Measurements from ENCODE around the gene RFLNA.

RFLNA gene

DNA sequence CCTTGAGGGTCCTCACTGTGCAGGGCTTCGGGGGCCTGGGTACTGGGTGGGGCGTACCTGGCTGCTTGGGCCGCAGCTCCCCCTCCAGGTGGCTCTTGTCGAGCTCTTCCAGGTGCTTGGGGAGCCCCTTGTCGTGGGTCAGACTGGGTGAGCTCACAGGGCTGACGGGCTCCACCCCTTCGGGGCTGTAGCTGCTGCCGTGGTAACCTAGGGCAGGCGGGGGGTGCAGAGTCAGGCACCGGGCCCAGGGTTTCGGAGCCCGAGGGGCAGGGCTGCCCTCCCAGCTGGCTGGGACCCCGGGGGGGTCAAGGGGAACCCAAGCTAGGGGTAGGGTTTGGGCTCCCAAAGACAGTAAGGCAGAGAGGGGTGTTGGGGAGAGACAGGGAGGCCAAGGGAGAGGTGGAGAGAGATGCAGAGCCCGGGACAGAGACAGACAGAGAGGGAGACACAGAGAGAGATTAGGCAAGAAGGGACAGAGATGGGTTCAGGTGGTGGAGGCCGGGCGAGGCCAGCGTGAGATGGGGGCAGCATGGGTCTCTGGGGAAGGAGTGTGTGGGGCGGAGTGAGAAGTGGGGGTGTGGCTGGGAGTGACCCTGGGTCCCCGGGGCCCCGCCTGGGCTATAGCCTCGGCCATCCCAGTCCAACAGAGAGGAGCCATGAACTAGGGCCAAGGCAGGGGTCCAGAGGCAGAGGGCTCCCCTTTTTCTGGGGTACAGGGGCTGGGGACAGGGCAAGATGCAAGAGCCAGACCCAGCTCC is 40.7 kb downstream of the RFLNA start:
- H3K27me3 ChIP-seq (ENCODE audit: control insufficient read depth, insufficient read depth, low read length), result no peaks in the 10 kb centered on the region
- no peaks in the 10 kb centered on the region for H3K9me3 ChIP-seq (replicated peaks; ENCODE audit: low read length)
- H3K4me3 ChIP-seq (ENCODE audit: low read length), result no peak overlapping the region
- no peaks in the 10 kb centered on the region for H3K4me1 ChIP-seq (ENCODE audit: control insufficient read depth, insufficient read depth, low read length)
- no peak overlapping the region for H3K4me2 ChIP-seq (ENCODE audit: low read length)
- H3K9ac ChIP-seq (ENCODE audit: low read depth, low read length), result no peak overlapping the region
- H3K36me3 ChIP-seq (ENCODE audit: insufficient read depth, low read length), result peaks cover 79% of the 10 kb centered on the region

DNA sequence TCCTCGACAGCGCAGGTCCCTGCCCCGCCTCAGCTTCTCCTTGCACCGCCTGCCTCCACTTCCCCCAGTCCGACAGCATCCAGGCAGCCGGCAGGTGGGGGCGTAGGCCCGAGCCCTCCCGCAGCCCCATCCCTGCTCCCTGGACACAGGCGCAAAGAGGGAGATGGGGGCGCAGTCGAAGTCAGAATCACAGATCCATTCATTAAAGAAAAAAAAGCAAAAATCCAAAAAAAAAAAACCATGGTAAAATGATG is 41.2 kb downstream of the RFLNA start:
- H3K9ac ChIP-seq (ENCODE audit: low read depth, low read length), result no peak overlapping the region
- no peaks in the 10 kb centered on the region for H3K9me3 ChIP-seq (replicated peaks; ENCODE audit: low read length)
- H3K4me3 ChIP-seq (ENCODE audit: low read length), result no peak overlapping the region
- H3K4me1 ChIP-seq (ENCODE audit: control insufficient read depth, insufficient read depth, low read length), result no peaks in the 10 kb centered on the region
- H3K4me2 ChIP-seq (ENCODE audit: low read length), result no peak overlapping the region
- no peaks in the 10 kb centered on the region for H3K27me3 ChIP-seq (ENCODE audit: control insufficient read depth, insufficient read depth, low read length)
- H3K36me3 ChIP-seq (ENCODE audit: insufficient read depth, low read length), result peaks cover 81% of the 10 kb centered on the region

DNA sequence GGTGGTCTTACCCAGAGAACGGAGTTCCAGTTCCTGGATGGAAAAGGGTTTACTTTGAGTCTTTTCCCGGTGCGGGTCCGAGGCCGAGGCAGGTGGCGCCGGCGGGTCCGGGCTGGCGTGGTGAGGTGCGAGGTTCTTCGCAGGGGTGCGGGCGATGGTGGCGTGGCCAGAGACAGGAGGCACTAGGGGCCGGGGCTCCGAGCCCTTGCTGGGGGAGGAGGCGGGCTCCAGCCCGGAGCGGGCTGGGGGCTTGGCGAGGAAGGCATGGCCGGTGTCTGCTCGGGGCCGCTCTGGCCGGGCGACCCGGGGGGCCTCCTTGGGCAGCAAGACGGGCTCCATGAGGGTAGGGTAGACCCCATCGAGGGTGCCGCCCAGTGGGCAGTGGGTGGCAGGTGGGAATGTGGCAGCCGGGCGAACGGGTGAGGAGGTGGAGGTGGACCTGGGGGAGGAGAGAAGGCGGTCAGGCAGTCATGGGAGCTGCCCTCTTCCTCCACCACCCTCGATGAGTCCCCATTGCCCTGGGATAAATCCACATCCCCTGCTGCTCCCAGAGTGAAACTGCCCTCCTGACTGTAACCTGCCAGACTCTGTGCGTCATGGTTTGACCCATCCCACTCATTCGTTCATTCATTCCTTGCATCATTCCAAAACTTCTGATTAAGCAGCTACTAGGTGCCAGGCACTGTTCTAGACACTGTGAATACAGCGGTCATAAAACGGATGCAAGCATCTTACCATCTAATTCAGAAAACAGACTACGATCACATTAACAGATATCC is 42.0 kb downstream of the RFLNA start:
- Histone ChIP-seq H3K27me3 (ENCODE audit: control insufficient read depth, insufficient read depth, low read length) (no peaks in the 10 kb centered on the region), H3K4me2 (ENCODE audit: low read length) (no peak overlapping the region), H3K9ac (ENCODE audit: low read depth, low read length) (no peak overlapping the region), H3K4me3 (ENCODE audit: low read length) (no peak overlapping the region), H3K36me3 (ENCODE audit: insufficient read depth, low read length) (peaks cover 81% of the 10 kb centered on the region), H3K4me1 (ENCODE audit: control insufficient read depth, insufficient read depth, low read length) (no peaks in the 10 kb centered on the region), H3K9me3 (replicated peaks; ENCODE audit: low read length) (no peaks in the 10 kb centered on the region)

DNA sequence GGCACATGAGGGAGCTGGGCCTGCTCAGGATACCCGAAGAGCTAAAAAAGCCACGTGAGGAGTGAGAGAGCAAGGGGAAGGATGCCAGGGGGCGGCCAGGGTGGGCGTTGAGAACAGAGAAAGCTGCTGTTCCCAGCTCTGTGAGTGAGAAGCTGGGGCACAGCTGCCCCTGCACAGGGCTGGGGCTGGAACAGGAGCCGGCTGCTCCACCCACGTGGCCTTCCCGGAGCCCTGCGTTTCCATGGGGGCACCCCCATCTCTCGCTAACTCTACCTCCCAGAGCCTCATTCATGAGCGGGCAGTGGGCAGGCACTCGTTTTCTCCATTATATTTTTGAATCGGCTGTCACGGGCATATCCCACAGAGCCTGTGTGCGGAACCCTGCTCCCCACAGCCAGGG is 42.7 kb downstream of the RFLNA start:
- Histone ChIP-seq H3K9ac (ENCODE audit: low read depth, low read length) (no peak overlapping the region), H3K4me1 (ENCODE audit: control insufficient read depth, insufficient read depth, low read length) (no peaks in the 10 kb centered on the region), H3K9me3 (replicated peaks; ENCODE audit: low read length) (no peaks in the 10 kb centered on the region), H3K36me3 (ENCODE audit: insufficient read depth, low read length) (peaks cover 78% of the 10 kb centered on the region), H3K4me2 (ENCODE audit: low read length) (no peak overlapping the region), H3K27me3 (ENCODE audit: control insufficient read depth, insufficient read depth, low read length) (no peaks in the 10 kb centered on the region), H3K4me3 (ENCODE audit: low read length) (no peak overlapping the region)

DNA sequence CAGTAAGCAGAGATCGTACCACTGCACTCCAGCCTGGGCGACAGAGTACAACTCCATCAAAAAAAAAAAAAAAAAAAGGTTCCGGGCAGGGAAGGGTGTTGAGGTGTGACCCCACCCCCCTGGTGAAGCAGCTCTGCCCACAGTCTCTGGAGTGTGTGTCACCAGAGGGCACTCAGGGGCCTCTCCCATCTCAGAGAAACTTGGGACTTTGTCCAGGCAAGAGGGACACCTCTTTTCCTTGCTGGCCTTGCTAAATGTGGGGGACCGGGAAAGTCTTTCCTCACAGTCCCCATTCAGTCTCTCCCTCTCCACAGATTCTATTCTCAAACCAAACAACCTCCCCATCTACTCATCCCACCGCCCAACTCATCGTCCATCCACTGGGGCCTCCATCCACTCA is 43.6 kb downstream of the RFLNA start:
- Histone ChIP-seq H3K4me1 (ENCODE audit: control insufficient read depth, insufficient read depth, low read length) (no peaks in the 10 kb centered on the region), H3K9me3 (replicated peaks; ENCODE audit: low read length) (no peaks in the 10 kb centered on the region), H3K9ac (ENCODE audit: low read depth, low read length) (no peak overlapping the region), H3K4me2 (ENCODE audit: low read length) (no peak overlapping the region), H3K27me3 (ENCODE audit: control insufficient read depth, insufficient read depth, low read length) (no peaks in the 10 kb centered on the region), H3K36me3 (ENCODE audit: insufficient read depth, low read length) (peaks cover 79% of the 10 kb centered on the region), H3K4me3 (ENCODE audit: low read length) (no peak overlapping the region)

DNA sequence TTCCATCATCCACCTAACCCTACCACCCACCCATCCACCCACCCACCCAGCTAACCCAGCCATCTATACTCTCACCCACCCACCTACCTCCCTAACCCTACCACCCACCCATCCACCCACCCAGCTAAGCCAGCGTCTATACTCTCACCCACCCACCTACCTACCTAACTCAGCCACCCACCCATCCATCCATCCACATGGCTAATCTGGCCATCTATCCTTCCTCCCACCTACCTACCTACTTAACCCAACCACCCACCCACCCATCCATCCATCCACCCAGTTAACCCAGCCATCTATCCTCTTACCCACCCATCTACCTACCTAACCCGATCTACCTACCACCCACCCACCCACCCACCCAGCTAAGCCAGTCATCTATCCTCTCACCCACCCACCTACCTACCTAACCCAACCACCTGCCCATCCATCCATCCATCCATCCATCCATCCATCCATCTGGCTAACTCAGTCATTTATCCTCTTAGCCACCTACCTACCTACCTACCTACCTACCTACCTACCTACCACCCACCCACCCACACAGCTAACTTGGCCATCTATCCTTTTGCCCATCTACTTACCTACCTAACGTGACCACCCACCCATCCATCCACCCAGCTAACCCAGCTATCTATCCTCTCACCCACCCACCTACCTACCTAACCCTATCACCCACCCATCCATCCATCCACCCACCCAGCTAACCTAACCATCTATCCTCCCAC is 44.1 kb downstream of the RFLNA start:
- no peaks in the 10 kb centered on the region for H3K9me3 ChIP-seq (replicated peaks; ENCODE audit: low read length)
- no peak overlapping the region for H3K9ac ChIP-seq (ENCODE audit: low read depth, low read length)
- peaks cover 80% of the 10 kb centered on the region for H3K36me3 ChIP-seq (ENCODE audit: insufficient read depth, low read length)
- H3K27me3 ChIP-seq (ENCODE audit: control insufficient read depth, insufficient read depth, low read length), result no peaks in the 10 kb centered on the region
- no peaks in the 10 kb centered on the region for H3K4me1 ChIP-seq (ENCODE audit: control insufficient read depth, insufficient read depth, low read length)
- no peak overlapping the region for H3K4me3 ChIP-seq (ENCODE audit: low read length)
- no peak overlapping the region for H3K4me2 ChIP-seq (ENCODE audit: low read length)

DNA sequence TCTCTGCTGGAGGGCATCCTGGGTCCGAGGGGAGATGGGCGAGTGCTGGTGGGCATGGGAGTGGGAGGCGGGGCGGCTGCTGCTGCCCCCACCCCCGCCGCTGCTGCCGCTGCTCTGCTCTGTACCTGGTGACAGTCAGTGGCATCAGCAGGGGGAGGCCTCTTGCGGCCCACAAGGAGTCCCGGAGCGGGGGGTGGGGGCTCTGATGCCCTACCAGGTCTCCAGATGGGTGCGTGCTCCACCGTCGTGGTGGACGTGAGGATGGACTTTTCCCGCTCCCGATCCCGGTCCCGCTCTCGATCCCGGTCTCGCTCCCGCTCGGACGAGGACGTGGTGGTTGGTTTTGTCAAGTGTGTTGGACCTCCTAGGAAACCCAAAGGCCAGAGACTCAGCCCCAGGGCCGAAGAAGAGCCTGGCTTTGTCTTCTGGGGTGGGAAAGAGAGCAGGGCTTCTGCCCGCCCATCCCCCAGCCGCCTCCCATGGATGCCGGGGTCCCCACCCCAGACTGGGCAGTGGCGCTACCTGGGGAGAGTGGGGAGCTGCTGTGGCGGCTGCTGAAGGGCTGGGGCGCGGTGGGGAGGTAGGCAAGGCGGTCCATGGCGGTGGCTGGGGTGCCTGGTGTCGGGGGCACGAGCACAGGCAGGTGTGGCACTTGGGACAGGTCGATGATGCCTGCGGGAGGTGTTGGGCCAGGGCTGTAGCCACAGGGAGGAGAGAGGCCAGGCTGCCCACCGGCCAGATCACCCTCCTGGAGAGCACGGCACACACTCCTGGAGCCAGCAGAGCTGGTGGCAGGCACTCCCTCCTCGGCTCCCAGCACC is 45.4 kb downstream of the RFLNA start:
- H3K4me2 ChIP-seq (ENCODE audit: low read length), result no peak overlapping the region
- no peaks in the 10 kb centered on the region for H3K4me1 ChIP-seq (ENCODE audit: control insufficient read depth, insufficient read depth, low read length)
- no peak overlapping the region for H3K4me3 ChIP-seq (ENCODE audit: low read length)
- H3K9ac ChIP-seq (ENCODE audit: low read depth, low read length), result no peak overlapping the region
- H3K9me3 ChIP-seq (replicated peaks; ENCODE audit: low read length), result no peaks in the 10 kb centered on the region
- H3K36me3 ChIP-seq (ENCODE audit: insufficient read depth, low read length), result peaks cover 81% of the 10 kb centered on the region
- no peaks in the 10 kb centered on the region for H3K27me3 ChIP-seq (ENCODE audit: control insufficient read depth, insufficient read depth, low read length)

DNA sequence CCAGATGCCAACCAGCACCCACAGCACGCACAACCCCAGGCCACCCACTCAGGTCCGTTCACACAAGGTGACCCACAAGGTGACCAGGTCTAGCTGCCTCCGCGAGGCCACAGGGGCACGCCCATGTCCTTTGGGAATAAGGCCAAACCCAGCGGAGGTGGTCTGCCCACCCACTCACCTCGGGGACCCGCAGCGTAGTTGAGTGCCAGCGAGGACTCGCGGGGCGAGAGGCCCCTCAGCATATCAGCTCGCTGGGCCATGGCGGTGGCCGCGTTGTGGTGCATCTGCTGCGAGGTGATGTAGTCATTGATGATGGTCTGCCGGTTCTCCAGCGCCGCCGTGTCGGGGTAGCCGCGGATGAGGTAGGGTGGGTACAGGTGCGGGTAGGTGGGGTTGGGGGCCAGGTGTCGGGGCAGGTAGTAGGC is 46.8 kb downstream of the RFLNA start:
- Histone ChIP-seq H3K9ac (ENCODE audit: low read depth, low read length) (no peak overlapping the region), H3K4me3 (ENCODE audit: low read length) (no peak overlapping the region), H3K4me2 (ENCODE audit: low read length) (no peak overlapping the region), H3K27me3 (ENCODE audit: control insufficient read depth, insufficient read depth, low read length) (no peaks in the 10 kb centered on the region), H3K9me3 (replicated peaks; ENCODE audit: low read length) (no peaks in the 10 kb centered on the region), H3K4me1 (ENCODE audit: control insufficient read depth, insufficient read depth, low read length) (no peaks in the 10 kb centered on the region), H3K36me3 (ENCODE audit: insufficient read depth, low read length) (peaks cover 81% of the 10 kb centered on the region)

DNA sequence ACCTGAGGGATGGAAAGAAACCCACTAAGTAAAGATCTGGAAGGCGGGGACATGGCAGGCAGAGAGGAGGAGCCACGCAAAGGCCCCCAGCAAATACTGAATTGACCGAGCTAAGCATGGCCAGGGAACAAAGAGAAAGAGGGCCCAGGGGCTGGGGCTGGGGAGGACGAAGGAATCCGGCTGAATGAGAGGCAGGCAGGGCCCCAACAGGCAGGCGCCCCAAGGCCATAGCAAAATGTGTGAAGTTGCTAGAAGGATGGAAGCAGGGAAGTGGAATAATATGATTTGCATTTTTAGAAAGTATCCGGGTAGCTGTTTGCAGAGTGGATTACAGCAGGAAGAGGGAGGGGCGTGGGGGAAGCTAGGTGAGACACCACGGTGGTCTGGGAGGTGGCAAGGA is 49.1 kb downstream of the RFLNA start:
- Histone ChIP-seq H3K4me3 (ENCODE audit: low read length) (no peak overlapping the region), H3K4me1 (ENCODE audit: control insufficient read depth, insufficient read depth, low read length) (no peaks in the 10 kb centered on the region), H3K4me2 (ENCODE audit: low read length) (no peak overlapping the region), H3K27me3 (ENCODE audit: control insufficient read depth, insufficient read depth, low read length) (no peaks in the 10 kb centered on the region), H3K9ac (ENCODE audit: low read depth, low read length) (no peak overlapping the region), H3K36me3 (ENCODE audit: insufficient read depth, low read length) (peaks cover 86% of the 10 kb centered on the region), H3K9me3 (replicated peaks; ENCODE audit: low read length) (no peaks in the 10 kb centered on the region)

DNA sequence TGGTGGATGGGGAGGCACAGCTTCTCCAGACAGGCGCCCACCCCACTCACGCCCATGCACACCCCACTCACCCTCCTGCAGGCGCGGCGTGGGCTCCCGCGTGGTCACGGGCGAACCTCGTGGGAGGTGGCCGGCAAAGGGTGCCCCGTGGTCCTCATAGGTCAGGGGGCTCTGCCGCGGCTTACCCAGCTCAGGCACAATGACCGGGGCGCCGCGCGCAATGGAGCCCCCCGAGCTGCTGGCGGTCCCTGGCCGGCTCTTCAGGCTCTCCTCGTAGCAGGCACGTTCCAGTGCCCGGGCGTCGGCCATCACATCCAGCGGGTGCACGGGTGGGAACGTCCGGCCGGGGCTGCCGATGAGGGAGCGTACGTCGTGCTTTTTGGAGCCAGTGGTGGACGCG is 49.6 kb downstream of the RFLNA start:
- H3K4me2 ChIP-seq (ENCODE audit: low read length), result no peak overlapping the region
- no peaks in the 10 kb centered on the region for H3K27me3 ChIP-seq (ENCODE audit: control insufficient read depth, insufficient read depth, low read length)
- no peaks in the 10 kb centered on the region for H3K4me1 ChIP-seq (ENCODE audit: control insufficient read depth, insufficient read depth, low read length)
- peaks cover 91% of the 10 kb centered on the region for H3K36me3 ChIP-seq (ENCODE audit: insufficient read depth, low read length)
- no peak overlapping the region for H3K9ac ChIP-seq (ENCODE audit: low read depth, low read length)
- no peak overlapping the region for H3K4me3 ChIP-seq (ENCODE audit: low read length)
- no peaks in the 10 kb centered on the region for H3K9me3 ChIP-seq (replicated peaks; ENCODE audit: low read length)

DNA sequence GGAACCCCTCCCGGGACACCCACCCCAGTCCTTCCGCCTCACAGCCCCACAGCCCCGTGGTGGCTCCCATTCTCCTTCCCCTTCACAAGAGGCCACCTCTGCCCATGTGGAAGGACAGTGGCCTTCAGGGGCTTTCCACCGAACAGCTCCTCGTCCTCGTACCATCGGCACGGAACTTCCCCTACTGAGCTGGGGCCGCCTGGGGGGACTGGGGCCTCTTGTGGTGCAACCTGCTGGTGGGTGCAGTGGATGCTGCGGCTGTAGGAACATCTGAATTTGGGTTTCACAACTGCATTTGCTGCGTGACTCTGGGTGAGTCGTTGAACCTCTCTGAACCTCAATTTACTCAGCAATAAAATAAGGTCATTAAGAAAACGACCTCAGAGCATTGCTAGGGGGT is 50.9 kb downstream of the RFLNA start:
- Histone ChIP-seq H3K9me3 (replicated peaks; ENCODE audit: low read length) (no peaks in the 10 kb centered on the region), H3K27me3 (ENCODE audit: control insufficient read depth, insufficient read depth, low read length) (no peaks in the 10 kb centered on the region), H3K9ac (ENCODE audit: low read depth, low read length) (no peak overlapping the region), H3K4me3 (ENCODE audit: low read length) (no peak overlapping the region), H3K36me3 (ENCODE audit: insufficient read depth, low read length) (peaks cover 94% of the 10 kb centered on the region), H3K4me1 (ENCODE audit: control insufficient read depth, insufficient read depth, low read length) (no peaks in the 10 kb centered on the region), H3K4me2 (ENCODE audit: low read length) (no peak overlapping the region)
